Liver (tissue), 3 donors: ENCODE results near the gene SECTM1.
A peak's percentile ranks its signal among the peaks of the same experiment; 100 is the strongest.

Experiments used
- ATF3 ChIP-seq: IDR thresholded peaks from 2 replicates; pipeline ENCODE4 v1.6.1; 2016; ENCODE audit warnings: antibody characterized with exemption
- CTCF ChIP-seq: fragments of 150-350 bp; IDR thresholded peaks from 2 replicates; pipeline ENCODE4 v1.5.1; 2017; ENCODE audit warnings: improper control_type of control experiment, low read depth, low read length; ENCODE audit not compliant: missing input control
- FOXA1 ChIP-seq: IDR thresholded peaks from 2 replicates; pipeline ENCODE4 v1.6.1; 2016; ENCODE audit warnings: antibody characterized with exemption
- GABPA ChIP-seq, 2 donors: IDR thresholded peaks in 1 of 2; conservative IDR thresholded peaks in 1 of 2; 2 replicates each; pipeline ENCODE4 v1.6.1; 2016; ENCODE audit warnings: antibody characterized with exemption in 2 of 2, mild to moderate bottlenecking in 1 of 2, moderate library complexity in 1 of 2
- JUND ChIP-seq, 2 donors: IDR thresholded peaks; 2 replicates each; pipeline ENCODE4 v1.6.1; 2016; ENCODE audit warnings: antibody characterized with exemption in 2 of 2
- MAX ChIP-seq: IDR thresholded peaks from 2 replicates; pipeline ENCODE4 v1.6.1; 2016; ENCODE audit warnings: antibody characterized with exemption
- NR2F2 ChIP-seq: IDR thresholded peaks from 2 replicates; pipeline ENCODE4 v1.6.1; 2016; ENCODE audit warnings: antibody characterized with exemption
- RAD21 ChIP-seq, 2 donors: IDR thresholded peaks; 2 replicates each; pipeline ENCODE4 v1.6.1; 2016; ENCODE audit warnings: antibody characterized with exemption in 2 of 2, mild to moderate bottlenecking in 2 of 2
- REST ChIP-seq: IDR thresholded peaks from 2 replicates; pipeline ENCODE4 v1.6.1; 2016; ENCODE audit warnings: antibody characterized with exemption, mild to moderate bottlenecking
- RXRA ChIP-seq, 2 donors: IDR thresholded peaks; 2 replicates each; pipeline ENCODE4 v1.6.1; 2017 to 2018; ENCODE audit warnings: antibody characterized with exemption in 2 of 2, mild to moderate bottlenecking in 1 of 2
- SP1 ChIP-seq: IDR thresholded peaks from 2 replicates; pipeline ENCODE4 v1.6.1; 2018; ENCODE audit warnings: antibody characterized with exemption, mild to moderate bottlenecking
- TAF1 ChIP-seq: conservative IDR thresholded peaks from 2 replicates; pipeline ENCODE4 v1.6.1; 2016; ENCODE audit warnings: antibody characterized with exemption, mild to moderate bottlenecking
- YY1 ChIP-seq: IDR thresholded peaks from 2 replicates; pipeline ENCODE4 v1.6.1; 2016; ENCODE audit warnings: antibody characterized with exemption, mild to moderate bottlenecking
- ZBTB33 ChIP-seq: IDR thresholded peaks from 2 replicates; pipeline ENCODE4 v1.6.1; 2016; ENCODE audit warnings: antibody characterized with exemption
- donor health status: healthy.
- donor health status: healthy.

- TF ChIP-seq CTCF, result no peak
- no peak for TF ChIP-seq REST
- TF ChIP-seq TAF1, result no peak
- peak; percentile 7 for TF ChIP-seq SP1
- TF ChIP-seq ATF3, result no peak
- TF ChIP-seq RXRA (IDR thresholded peaks at IDR 0.05), result no peak
- no peak for TF ChIP-seq JUND (IDR thresholded peaks at IDR 0.05)
- TF ChIP-seq RAD21 (IDR thresholded peaks at IDR 0.05), result no peak
- no peak for TF ChIP-seq FOXA1
- no peak for TF ChIP-seq GABPA (IDR thresholded peaks at IDR 0.05 in 1 of 2, conservative IDR thresholded peaks at IDR 0.05 in 1 of 2)
- TF ChIP-seq YY1, result no peak
- TF ChIP-seq ZBTB33, result no peak
- no peak for TF ChIP-seq NR2F2
- TF ChIP-seq MAX, result no peak
Measured at GRCh38 chr17:82285141-82285540, 48.4 kb downstream of the SECTM1 start.
